HG03135 (cell line): Measurements from ENCODE around the gene CEL.
"Not testable (repeated sequence)": the region's sequence is repeated elsewhere in the genome, so short reads cannot be mapped to it uniquely, and the experiment has no call there.

Source experiments
- ATAC-seq: cut with Tn5 transposase; IDR thresholded peaks from one replicate; pipeline ENCODE4 v1.9.1; 2021; ENCODE audit warnings: mild to moderate bottlenecking, moderate library complexity; ENCODE audit not compliant: unreplicated experiment

The CEL gene

GRCh38 chr9:133063159-133063499 lies 1.3 kb downstream of the CEL start:
- ATAC-seq = no peak

GRCh38 chr9:133063500-133064231 lies 1.9 kb downstream of the CEL start:
- ATAC-seq = no peak

DNA sequence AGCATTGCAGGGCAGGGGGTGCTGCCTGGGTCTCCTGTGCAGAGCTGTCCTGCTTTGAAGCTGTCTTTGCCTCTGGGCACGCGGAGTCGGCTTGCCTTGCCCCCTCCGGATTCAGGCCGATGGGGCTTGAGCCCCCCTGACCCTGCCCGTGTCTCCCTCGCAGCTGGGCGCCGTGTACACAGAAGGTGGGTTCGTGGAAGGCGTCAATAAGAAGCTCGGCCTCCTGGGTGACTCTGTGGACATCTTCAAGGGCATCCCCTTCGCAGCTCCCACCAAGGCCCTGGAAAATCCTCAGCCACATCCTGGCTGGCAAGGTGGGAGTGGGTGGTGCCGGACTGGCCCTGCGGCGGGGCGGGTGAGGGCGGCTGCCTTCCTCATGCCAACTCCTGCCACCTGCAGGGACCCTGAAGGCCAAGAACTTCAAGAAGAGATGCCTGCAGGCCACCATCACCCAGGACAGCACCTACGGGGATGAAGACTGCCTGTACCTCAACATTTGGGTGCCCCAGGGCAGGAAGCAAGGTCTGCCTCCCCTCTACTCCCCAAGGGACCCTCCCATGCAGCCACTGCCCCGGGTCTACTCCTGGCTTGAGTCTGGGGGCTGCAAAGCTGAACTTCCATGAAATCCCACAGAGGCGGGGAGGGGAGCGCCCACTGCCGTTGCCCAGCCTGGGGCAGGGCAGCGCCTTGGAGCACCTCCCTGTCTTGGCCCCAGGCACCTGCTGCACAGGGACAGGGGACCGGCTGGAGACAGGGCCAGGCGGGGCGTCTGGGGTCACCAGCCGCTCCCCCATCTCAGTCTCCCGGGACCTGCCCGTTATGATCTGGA lies 2.7 kb downstream of the CEL start:
- no peak for ATAC-seq

- ATAC-seq = no peak
Observed at GRCh38 chr9:133065070-133065388, 3.2 kb downstream of the CEL start.

DNA sequence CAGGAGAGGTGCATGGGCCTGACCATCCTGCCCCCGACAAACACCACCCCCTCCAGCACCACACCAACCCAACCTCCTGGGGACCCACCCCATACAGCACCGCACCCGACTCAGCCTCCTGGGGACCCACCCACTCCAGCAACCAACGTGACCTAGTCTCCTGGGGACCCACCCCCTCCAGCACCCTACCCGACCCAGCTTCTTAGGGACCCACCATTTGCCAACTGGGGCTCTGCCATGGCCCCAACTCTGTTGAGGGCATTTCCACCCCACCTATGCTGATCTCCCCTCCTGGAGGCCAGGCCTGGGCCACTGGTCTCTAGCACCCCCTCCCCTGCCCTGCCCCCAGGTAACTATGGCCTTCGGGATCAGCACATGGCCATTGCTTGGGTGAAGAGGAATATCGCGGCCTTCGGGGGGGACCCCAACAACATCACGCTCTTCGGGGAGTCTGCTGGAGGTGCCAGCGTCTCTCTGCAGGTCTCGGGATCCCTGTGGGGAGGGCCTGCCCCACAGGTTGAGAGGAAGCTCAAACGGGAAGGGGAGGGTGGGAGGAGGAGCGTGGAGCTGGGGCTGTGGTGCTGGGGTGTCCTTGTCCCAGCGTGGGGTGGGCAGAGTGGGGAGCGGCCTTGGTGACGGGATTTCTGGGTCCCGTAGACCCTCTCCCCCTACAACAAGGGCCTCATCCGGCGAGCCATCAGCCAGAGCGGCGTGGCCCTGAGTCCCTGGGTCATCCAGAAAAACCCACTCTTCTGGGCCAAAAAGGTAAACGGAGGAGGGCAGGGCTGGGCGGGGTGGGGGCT lies 4.6 kb downstream of the CEL start:
- no peak for ATAC-seq

DNA sequence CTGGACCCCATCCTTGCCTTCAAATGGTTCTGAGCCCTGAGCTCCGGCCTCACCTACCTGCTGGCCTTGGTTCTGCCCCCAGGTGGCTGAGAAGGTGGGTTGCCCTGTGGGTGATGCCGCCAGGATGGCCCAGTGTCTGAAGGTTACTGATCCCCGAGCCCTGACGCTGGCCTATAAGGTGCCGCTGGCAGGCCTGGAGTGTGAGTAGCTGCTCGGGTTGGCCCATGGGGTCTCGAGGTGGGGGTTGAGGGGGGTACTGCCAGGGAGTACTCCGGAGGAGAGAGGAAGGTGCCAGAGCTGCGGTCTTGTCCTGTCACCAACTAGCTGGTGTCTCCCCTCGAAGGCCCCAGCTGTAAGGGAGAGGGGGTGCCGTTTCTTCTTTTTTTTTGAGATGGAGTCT lies 5.2 kb downstream of the CEL start:
- no peak for ATAC-seq

- no peak for ATAC-seq
Observed at GRCh38 chr9:133067813-133068212, 6.0 kb downstream of the CEL start.

DNA sequence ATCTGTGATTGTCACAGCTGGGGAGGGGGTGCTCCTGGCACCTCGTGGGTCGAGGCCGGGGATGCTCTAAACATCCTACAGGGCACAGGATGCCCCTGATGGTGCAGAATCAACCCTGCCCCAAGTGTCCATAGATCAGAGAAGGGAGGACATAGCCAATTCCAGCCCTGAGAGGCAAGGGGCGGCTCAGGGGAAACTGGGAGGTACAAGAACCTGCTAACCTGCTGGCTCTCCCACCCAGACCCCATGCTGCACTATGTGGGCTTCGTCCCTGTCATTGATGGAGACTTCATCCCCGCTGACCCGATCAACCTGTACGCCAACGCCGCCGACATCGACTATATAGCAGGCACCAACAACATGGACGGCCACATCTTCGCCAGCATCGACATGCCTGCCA lies 6.7 kb downstream of the CEL start:
- ATAC-seq = not testable (repeated sequence)

DNA sequence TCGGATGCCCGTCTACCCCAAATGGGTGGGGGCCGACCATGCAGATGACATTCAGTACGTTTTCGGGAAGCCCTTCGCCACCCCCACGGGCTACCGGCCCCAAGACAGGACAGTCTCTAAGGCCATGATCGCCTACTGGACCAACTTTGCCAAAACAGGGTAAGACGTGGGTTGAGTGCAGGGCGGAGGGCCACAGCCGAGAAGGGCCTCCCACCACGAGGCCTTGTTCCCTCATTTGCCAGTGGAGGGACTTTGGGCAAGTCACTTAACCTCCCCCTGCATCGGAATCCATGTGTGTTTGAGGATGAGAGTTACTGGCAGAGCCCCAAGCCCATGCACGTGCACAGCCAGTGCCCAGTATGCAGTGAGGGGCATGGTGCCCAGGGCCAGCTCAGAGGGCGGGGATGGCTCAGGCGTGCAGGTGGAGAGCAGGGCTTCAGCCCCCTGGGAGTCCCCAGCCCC lies 8.8 kb downstream of the CEL start:
- not testable (repeated sequence) for ATAC-seq

GRCh38 chr9:133070985-133071384 lies 9.2 kb downstream of the CEL start:
- not testable (repeated sequence) for ATAC-seq

DNA sequence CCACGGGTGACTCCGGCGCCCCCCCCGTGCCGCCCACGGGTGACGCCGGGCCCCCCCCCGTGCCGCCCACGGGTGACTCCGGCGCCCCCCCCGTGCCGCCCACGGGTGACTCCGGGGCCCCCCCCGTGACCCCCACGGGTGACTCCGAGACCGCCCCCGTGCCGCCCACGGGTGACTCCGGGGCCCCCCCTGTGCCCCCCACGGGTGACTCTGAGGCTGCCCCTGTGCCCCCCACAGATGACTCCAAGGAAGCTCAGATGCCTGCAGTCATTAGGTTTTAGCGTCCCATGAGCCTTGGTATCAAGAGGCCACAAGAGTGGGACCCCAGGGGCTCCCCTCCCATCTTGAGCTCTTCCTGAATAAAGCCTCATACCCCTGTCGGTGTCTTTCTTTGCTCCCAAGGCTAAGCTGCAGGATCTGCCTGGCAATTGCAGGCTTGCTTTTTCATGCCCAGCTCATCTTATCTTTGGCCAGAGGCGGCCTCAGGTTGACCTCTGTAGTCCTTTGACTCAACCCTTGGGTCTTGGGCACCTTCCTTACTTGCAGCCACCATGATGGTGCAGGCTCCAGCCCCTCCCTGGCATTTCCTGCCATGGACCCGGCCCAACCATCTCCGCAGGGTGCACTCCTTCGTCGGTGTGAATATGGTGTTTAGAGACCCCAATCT lies 9.8 kb downstream of the CEL start:
- no peak for ATAC-seq

- not testable (repeated sequence) for ATAC-seq
Observed at GRCh38 chr9:133072210-133072609, 10.4 kb downstream of the CEL start.

DNA sequence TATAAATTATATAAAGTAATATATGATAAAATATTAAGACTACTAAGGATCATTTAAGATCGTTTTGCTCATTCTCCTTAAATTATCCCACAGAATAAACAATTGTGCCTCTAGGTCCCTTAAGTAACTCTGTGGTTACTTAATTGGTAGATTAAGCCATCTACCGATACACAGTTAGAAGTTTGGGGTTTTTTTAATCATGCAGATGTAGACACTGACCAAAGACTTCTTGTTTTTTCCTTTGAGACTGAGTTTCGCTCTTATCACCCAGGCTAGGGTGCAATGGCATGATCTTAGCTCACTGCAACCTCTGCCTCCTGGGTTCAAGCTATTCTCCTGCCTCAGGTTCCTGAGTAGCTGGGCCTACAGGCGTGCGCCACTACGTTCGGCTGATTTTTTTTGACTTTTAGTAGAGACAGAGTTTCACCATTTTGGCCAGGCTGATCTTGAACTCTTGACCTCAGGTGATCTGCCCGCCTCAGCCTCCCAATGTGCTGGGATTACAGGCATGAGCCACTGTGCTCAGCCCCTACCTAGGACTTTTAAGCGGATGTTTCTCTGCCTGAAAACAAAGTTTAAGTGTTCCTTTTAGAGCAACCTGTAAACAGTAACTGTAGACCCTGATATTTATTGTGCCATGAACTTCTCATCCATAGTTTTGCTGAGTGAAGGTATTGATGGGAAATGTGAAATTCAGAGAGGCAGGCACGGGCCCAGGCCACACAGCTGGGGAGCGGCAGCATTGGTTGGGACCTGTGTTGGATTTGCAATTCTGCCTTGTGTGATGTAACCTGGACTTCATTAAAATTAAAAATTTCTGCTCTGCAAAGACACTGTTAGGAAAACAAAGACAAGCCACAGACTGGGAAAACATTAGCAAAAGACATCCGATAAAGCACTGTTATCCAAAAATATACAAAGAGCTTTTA lies 11.6 kb downstream of the CEL start:
- no peak for ATAC-seq

DNA sequence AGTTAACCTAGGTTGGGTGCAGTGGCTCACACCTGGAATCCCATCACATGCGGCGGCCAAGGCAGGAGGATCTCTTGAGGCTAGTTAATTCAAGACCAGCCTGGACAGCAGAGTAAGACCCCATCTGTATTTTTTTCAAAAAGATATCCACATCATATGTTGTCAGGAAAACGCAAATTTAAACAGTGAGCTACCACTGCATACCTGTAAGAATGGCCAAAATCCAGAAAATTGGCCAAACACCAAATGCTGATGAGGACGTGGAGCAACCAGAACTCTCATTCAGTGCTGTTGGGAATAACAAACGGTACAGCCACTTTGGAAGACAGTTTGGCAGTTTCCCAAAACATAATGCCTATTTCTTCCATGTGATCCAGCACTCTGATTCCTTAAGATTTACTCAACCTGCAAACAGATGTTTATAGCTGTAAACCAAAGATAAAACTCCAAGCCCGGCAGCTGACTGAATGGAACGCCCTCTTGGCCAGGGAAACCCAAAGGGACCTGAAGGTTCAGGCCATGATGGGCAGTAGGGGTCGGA lies 12.4 kb downstream of the CEL start:
- ATAC-seq = no peak

- ATAC-seq = no peak
Observed at GRCh38 chr9:133075925-133076630, 14.3 kb downstream of the CEL start.

GRCh38 chr9:133076691-133077090 lies 14.9 kb downstream of the CEL start:
- no peak for ATAC-seq

DNA sequence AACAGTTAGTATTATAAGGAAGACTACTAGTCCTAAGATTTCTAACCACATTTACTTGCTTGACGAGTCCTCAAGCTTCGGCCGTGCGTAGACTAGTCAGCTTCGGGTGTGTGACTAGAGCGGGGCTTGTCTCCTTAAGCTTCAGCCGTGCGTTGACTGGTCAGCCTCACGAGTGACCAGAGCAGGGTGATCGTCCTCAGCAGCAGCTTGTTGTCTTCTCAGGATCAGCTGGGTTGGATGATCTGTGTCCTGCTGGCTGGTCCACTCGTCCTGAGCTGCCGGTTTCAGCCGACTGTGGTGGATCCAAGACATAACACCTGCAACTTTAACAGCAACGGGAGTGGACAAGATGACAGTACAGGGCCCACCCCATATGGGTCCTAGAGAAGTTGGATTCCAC lies 16.7 kb downstream of the CEL start:
- no peak for ATAC-seq

DNA sequence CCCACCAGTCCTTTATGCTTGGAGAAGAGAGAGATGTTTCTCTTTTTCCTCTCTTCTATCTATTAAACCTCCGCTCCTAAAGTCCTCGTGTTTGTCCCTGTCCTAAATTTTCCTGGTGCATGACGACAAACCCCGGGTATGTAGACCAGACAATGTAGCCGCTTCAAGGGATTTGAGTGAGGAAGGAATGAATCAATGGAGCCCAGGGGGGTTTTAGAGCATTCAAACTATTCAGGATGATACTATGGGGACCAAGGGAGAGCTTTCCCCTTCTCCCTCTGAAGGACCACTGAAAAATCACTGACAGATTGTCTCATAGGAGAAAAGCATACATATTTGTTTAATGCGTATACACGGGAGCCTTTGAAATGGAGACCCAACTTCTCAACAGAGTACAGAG lies 18.4 kb downstream of the CEL start:
- ATAC-seq = no peak
